WTC11 (cell line): ENCODE data around the gene NSD1. TPM values are rescaled to one million over a fixed set of nuclear protein-coding genes. Genes with fewer than 3 reads are reported as not detected.

ENCODE experiments used
- ATAC-seq: fragments of 200-7000 bp; cut with Tn5 transposase; 2 replicates; pipeline ENCODE4 v1.10.0; 2021; ENCODE audit warnings: mild to moderate bottlenecking, moderate library complexity
- CTCF ChIA-PET: fragments of 300-600 bp; sonication (Branson Sonifier 250); formaldehyde crosslinking; loops from one replicate; lab custom pipeline; 2021; ENCODE audit warnings: antibody characterized with exemption; lab: Charles Lee
- POLR2A ChIA-PET: fragments of 350-600 bp; sonication (Branson Sonifier 250); formaldehyde crosslinking; loops from one replicate; lab custom pipeline; 2021; ENCODE audit warnings: antibody characterized with exemption; lab: Charles Lee
- DNase-seq: peaks from one replicate; pipeline ENCODE4 v3.0.0; 2021; ENCODE audit warnings: low spot score
- H3K27ac Mint-ChIP-seq: 2 replicates; pipeline ENCODE4 v1.8.0; 2021; ENCODE audit warnings: mixed read lengths
- H3K27me3 Mint-ChIP-seq: 2 replicates; pipeline ENCODE4 v1.8.0; 2021; ENCODE audit warnings: low read depth, mild to moderate bottlenecking, moderate library complexity, mixed read lengths
- H3K36me3 Mint-ChIP-seq: 2 replicates; pipeline ENCODE4 v1.8.0; 2021; ENCODE audit warnings: mixed read lengths
- H3K4me1 Mint-ChIP-seq: 2 replicates; pipeline ENCODE4 v1.8.0; 2022; ENCODE audit warnings: mixed read lengths
- H3K4me3 Mint-ChIP-seq: 2 replicates; pipeline ENCODE4 v1.8.0; 2021; ENCODE audit warnings: mild to moderate bottlenecking, moderate library complexity, mixed read lengths
- H3K9me3 Mint-ChIP-seq: 2 replicates; pipeline ENCODE4 v1.8.0; 2021; ENCODE audit warnings: mixed read lengths
- AFF4 ChIP-seq: sonication (generic); formaldehyde crosslinking; IDR thresholded peaks from 2 replicates; pipeline ENCODE4 v1.8.1; 2023; ENCODE audit warnings: mild to moderate bottlenecking, missing genetic modification reagents, borderline replicate concordance
- AR ChIP-seq: fragments of 250-450 bp; sonication (Bioruptor Pico); IDR thresholded peaks from 2 replicates; pipeline ENCODE4 v1.9.0; 2021; ENCODE audit warnings: mild to moderate bottlenecking
- CREM ChIP-seq: sonication (generic); formaldehyde crosslinking; IDR thresholded peaks from 2 replicates; pipeline ENCODE4 v1.8.1; 2022; ENCODE audit warnings: mild to moderate bottlenecking, missing genetic modification reagents, moderate library complexity
- CTCF ChIP-seq: fragments of 200-600 bp; IDR thresholded peaks from 2 replicates; pipeline ENCODE4 v1.8.0; 2022; ENCODE audit warnings: antibody characterized with exemption
- E2F4 ChIP-seq: sonication (generic); formaldehyde crosslinking; IDR thresholded peaks from 2 replicates; pipeline ENCODE4 v1.8.1; 2022; ENCODE audit warnings: low read depth, mild to moderate bottlenecking, moderate library complexity, missing genetic modification reagents, borderline replicate concordance
- EMX1 ChIP-seq: fragments of 250-450 bp; sonication (Bioruptor Pico); IDR thresholded peaks from 2 replicates; pipeline ENCODE4 v1.8.0; 2021; ENCODE audit warnings: mild to moderate bottlenecking
- ERG ChIP-seq: fragments of 250-450 bp; sonication (Bioruptor Pico); IDR thresholded peaks from 2 replicates; pipeline ENCODE4 v1.8.0; 2021; ENCODE audit warnings: mild to moderate bottlenecking
- ETV6 ChIP-seq: sonication (generic); formaldehyde crosslinking; IDR thresholded peaks from 2 replicates; pipeline ENCODE4 v1.8.1; 2022; ENCODE audit warnings: mild to moderate bottlenecking, missing genetic modification reagents
- GABPB1 ChIP-seq: sonication (generic); formaldehyde crosslinking; IDR thresholded peaks from 2 replicates; pipeline ENCODE4 v1.8.1; 2023; ENCODE audit warnings: mild to moderate bottlenecking, missing genetic modification reagents
- GRHL2 ChIP-seq: fragments of 250-450 bp; sonication (Bioruptor Pico); IDR thresholded peaks from 2 replicates; pipeline ENCODE4 v1.8.0; 2022; ENCODE audit warnings: mild to moderate bottlenecking, moderate library complexity; ENCODE audit not compliant: insufficient replicate concordance, severe bottlenecking
- IRF1 ChIP-seq: sonication (generic); formaldehyde crosslinking; IDR thresholded peaks from 2 replicates; pipeline ENCODE4 v1.8.0; 2023; ENCODE audit warnings: missing genetic modification reagents
- JUN ChIP-seq: sonication (generic); formaldehyde crosslinking; IDR thresholded peaks from 2 replicates; pipeline ENCODE4 v1.8.0; 2023; ENCODE audit warnings: mild to moderate bottlenecking, missing genetic modification reagents
- KAT7 ChIP-seq: sonication (generic); formaldehyde crosslinking; IDR thresholded peaks from 2 replicates; pipeline ENCODE4 v1.8.1; 2023; ENCODE audit warnings: missing genetic modification reagents, mild to moderate bottlenecking, borderline replicate concordance
- SMAD4 ChIP-seq: sonication (generic); formaldehyde crosslinking; IDR thresholded peaks from 2 replicates; pipeline ENCODE4 v1.8.0; 2022; ENCODE audit warnings: mild to moderate bottlenecking, missing genetic modification reagents
- ZNF138 ChIP-seq: sonication (generic); formaldehyde crosslinking; conservative IDR thresholded peaks from 2 replicates; pipeline ENCODE4 v1.8.1; 2022; ENCODE audit warnings: mild to moderate bottlenecking, moderate library complexity, missing genetic modification reagents
- ZNF281 ChIP-seq: sonication (generic); formaldehyde crosslinking; IDR thresholded peaks from 2 replicates; pipeline ENCODE4 v1.8.0; 2023; ENCODE audit warnings: mild to moderate bottlenecking, missing genetic modification reagents
- ZNF416 ChIP-seq: fragments of 250-450 bp; sonication (Bioruptor Pico); IDR thresholded peaks from 2 replicates; pipeline ENCODE4 v1.9.0; 2021; ENCODE audit warnings: mild to moderate bottlenecking, inconsistent platforms
- total RNA-seq: library from RNA; stranded (reverse); gene quantifications from 3 replicates; pipeline ENCODE4 v1.2.3, GENCODE V29; 2021

The NSD1 gene
- total RNA-seq, 1 experiment from 2014 or later = 148 TPM

- TF ChIP-seq AFF4 (CRISPR knock-in tag) (no peak), ZNF138 (no peak)
Observed at GRCh38 chr5:177302354-177303110, 169.0 kb downstream of the NSD1 start (continued).

- peaks cover 29% of the 10 kb centered on the region for H3K36me3 Mint-ChIP-seq
- peak; percentile 91 for DNase-seq
- peak within 1 kb of the TSS; percentile 93 for H3K4me3 Mint-ChIP-seq
- peak; percentile 31 for ATAC-seq
- ChIA-PET CTCF (interaction anchor here (0.7 to 2.2 kb wide), 8 partner anchors 15 to 191 kb away, joined by 3 to 7 read pairs (median 4); no protein-coding TSS in a partner anchor), POLR2A (interaction anchor here (1.2 to 1.7 kb wide), 2 partner anchors 9 to 194 kb away, joined by 5 to 6 read pairs; partner anchors contain the start of gene PDLIM7)
- peaks cover 36% of the 10 kb centered on the region for H3K4me1 Mint-ChIP-seq
- no peaks in the 10 kb centered on the region for H3K27me3 Mint-ChIP-seq
- H3K9me3 Mint-ChIP-seq = no peaks in the 10 kb centered on the region
- H3K27ac Mint-ChIP-seq = peak within 1 kb of the TSS; percentile 82
- TF ChIP-seq CREM (CRISPR knock-in tag) (peak; percentile 90), CTCF (no peak), GABPB1 (CRISPR knock-in tag) (peak; percentile 73), AR (no peak), KAT7 (CRISPR knock-in tag) (peak; percentile 95; the same call in 1 of the 2 replicates), ERG (0 out of 2 replicates have a peak, but pooled peaks have one; percentile 8), ZNF416 (CRISPR knock-in tag) (peak; percentile 46; the same call in 1 of the 2 replicates), ZNF281 (CRISPR knock-in tag) (no peak), ETV6 (CRISPR knock-in tag) (peak; percentile 27), SMAD4 (CRISPR knock-in tag) (no peak), EMX1 (CRISPR knock-in tag) (no peak), IRF1 (CRISPR knock-in tag) (no peak), E2F4 (CRISPR knock-in tag) (no peak), JUN (CRISPR knock-in tag) (no peak; the same call in 1 of the 2 replicates), GRHL2 (CRISPR knock-in tag) (no peak)
Observed at GRCh38 chr5:177303121-177303924, 169.8 kb downstream of the NSD1 start, which contains the start of the genes PRELID1 and RAB24. PRELID1 (plus strand) TSS chr5:177303799; CDS start chr5:177303986, 187 bp downstream. RAB24 (minus strand) TSS chr5:177303719; CDS start chr5:177303288, 431 bp downstream.
